ELR (cell line): Measurements from ENCODE around the gene CCDC88A.
"Not testable (repeated sequence)": the region's sequence is repeated elsewhere in the genome, so short reads cannot be mapped to it uniquely, and the experiment has no call there.

Source experiments
- DNase-seq: peaks from one replicate; pipeline ENCODE4 v3.0.0-alpha.2; 2015; ENCODE audit warnings: low read depth

Gene CCDC88A

GRCh38 chr2:55419679-55420438 lies at the start of gene CCDC88A:
TSS of gene CCDC88A (minus strand) at chr2:55419856. CDS start at chr2:55419079, 777 bp downstream.
- peak; percentile 97 for DNase-seq

- DNase-seq = no peak
Observed at GRCh38 chr2:55461679-55462078, 42.0 kb upstream of the CCDC88A start.

- DNase-seq = peak; percentile 32
Observed at GRCh38 chr2:55460562-55460961, 40.9 kb upstream of the CCDC88A start.

GRCh38 chr2:55459714-55460274 lies 40.1 kb upstream of the CCDC88A start:
- no peak for DNase-seq

- no peak for DNase-seq
Observed at GRCh38 chr2:55459279-55459678, 39.6 kb upstream of the CCDC88A start.

- no peak for DNase-seq
Observed at GRCh38 chr2:55454121-55454520, 34.5 kb upstream of the CCDC88A start.

GRCh38 chr2:55452879-55453278 lies 33.2 kb upstream of the CCDC88A start:
- no peak for DNase-seq

GRCh38 chr2:55451699-55452098 lies 32.0 kb upstream of the CCDC88A start:
- no peak for DNase-seq

GRCh38 chr2:55450014-55450413 lies 30.4 kb upstream of the CCDC88A start:
- not testable (repeated sequence) for DNase-seq

GRCh38 chr2:55442045-55442760 lies 22.5 kb upstream of the CCDC88A start:
- not testable (repeated sequence) for DNase-seq

GRCh38 chr2:55441280-55441892 lies 21.7 kb upstream of the CCDC88A start:
- no peak for DNase-seq

GRCh38 chr2:55439101-55439397 lies 19.4 kb upstream of the CCDC88A start:
- no peak for DNase-seq

- DNase-seq = no peak
Observed at GRCh38 chr2:55438391-55439100, 18.9 kb upstream of the CCDC88A start.

GRCh38 chr2:55437515-55438390 lies 18.1 kb upstream of the CCDC88A start:
- DNase-seq = no peak

GRCh38 chr2:55431982-55432627 lies 12.4 kb upstream of the CCDC88A start:
- peak; percentile 63 for DNase-seq

- DNase-seq = no peak
Observed at GRCh38 chr2:55430211-55430975, 10.7 kb upstream of the CCDC88A start.

GRCh38 chr2:55428258-55428657 lies 8.6 kb upstream of the CCDC88A start:
- no peak for DNase-seq

- DNase-seq = peak; percentile 90
Observed at GRCh38 chr2:55425431-55425831, 5.8 kb upstream of the CCDC88A start.

- DNase-seq = no peak
Observed at GRCh38 chr2:55422876-55423665, 3.4 kb upstream of the CCDC88A start.
